ENCODE measurements around the gene ELF4.
"Not testable (repeated sequence)": the region's sequence is repeated elsewhere in the genome, so short reads cannot be mapped to it uniquely, and the experiment has no call there.

The ELF4 gene

GRCh38 chrX:130110379-130111219 is at the start of gene ELF4:
TSS of gene ELF4 (minus strand) at chrX:130110497. CDS start at chrX:130081330, 29,167 bp downstream.
- DNase-seq: peak; percentile 30

GRCh38 chrX:130159776-130160175 is 49.5 kb upstream of the ELF4 start:
- DNase-seq: no peak

- DNase-seq: no peak
Measured at GRCh38 chrX:130158311-130158710, 48.0 kb upstream of the ELF4 start.

GRCh38 chrX:130155564-130155963 is 45.3 kb upstream of the ELF4 start:
- DNase-seq: no peak

GRCh38 chrX:130147631-130148030 is 37.3 kb upstream of the ELF4 start:
- no peak for DNase-seq

GRCh38 chrX:130145123-130145522 is 34.8 kb upstream of the ELF4 start:
- no peak for DNase-seq

GRCh38 chrX:130144509-130144908 is 34.2 kb upstream of the ELF4 start:
- DNase-seq: no peak

- DNase-seq: no peak
Measured at GRCh38 chrX:130139474-130140201, 29.3 kb upstream of the ELF4 start.

- DNase-seq: no peak
Measured at GRCh38 chrX:130136961-130137360, 26.7 kb upstream of the ELF4 start.

- no peak for DNase-seq
Measured at GRCh38 chrX:130136496-130136895, 26.2 kb upstream of the ELF4 start.

GRCh38 chrX:130130990-130131389 is 20.7 kb upstream of the ELF4 start:
- no peak for DNase-seq

- no peak for DNase-seq
Measured at GRCh38 chrX:130125091-130125874, 15.0 kb upstream of the ELF4 start.

GRCh38 chrX:130124577-130124976 is 14.3 kb upstream of the ELF4 start:
- DNase-seq: no peak

GRCh38 chrX:130121505-130121800 is 11.2 kb upstream of the ELF4 start:
- DNase-seq: no peak

GRCh38 chrX:130120746-130121504 is 10.6 kb upstream of the ELF4 start:
- no peak for DNase-seq

- DNase-seq: no peak
Measured at GRCh38 chrX:130120321-130120731, 10.0 kb upstream of the ELF4 start.

- no peak for DNase-seq
Measured at GRCh38 chrX:130119312-130119898, 9.1 kb upstream of the ELF4 start.

GRCh38 chrX:130118441-130119311 is 8.4 kb upstream of the ELF4 start:
- DNase-seq: no peak

- DNase-seq: no peak
Measured at GRCh38 chrX:130117166-130117565, 6.9 kb upstream of the ELF4 start.

GRCh38 chrX:130115119-130115885 is 5.0 kb upstream of the ELF4 start:
- not testable (repeated sequence) for DNase-seq
